AG09319 (cell line): ENCODE measurements around the gene RTKN2.

Source experiments
- DNase-seq: peaks from one replicate; pipeline ENCODE4 v3.0.0-alpha.2; 2010; ENCODE audit warnings: low read depth; ENCODE audit errors: extremely low read depth
- CTCF ChIP-seq: IDR thresholded peaks from 2 replicates; pipeline ENCODE4 v1.5.1; 2011; ENCODE audit warnings: low read depth, mild to moderate bottlenecking, inconsistent platforms, low read length, moderate library complexity

Gene RTKN2

GRCh38 chr10:62185919-62186692 is 82.5 kb downstream of the RTKN2 start:
- no peak for TF ChIP-seq CTCF
- DNase-seq, result no peak

GRCh38 chr10:62183857-62184795 is 84.5 kb downstream of the RTKN2 start:
- no peak for TF ChIP-seq CTCF
- DNase-seq, result no peak

- no peak for DNase-seq
- no peak for TF ChIP-seq CTCF
Observed at GRCh38 chr10:62183442-62183841, 85.2 kb downstream of the RTKN2 start.

- TF ChIP-seq CTCF, result no peak
- DNase-seq, result no peak
Observed at GRCh38 chr10:62182595-62182994, 86.0 kb downstream of the RTKN2 start.

- TF ChIP-seq CTCF, result no peak
- no peak for DNase-seq
Observed at GRCh38 chr10:62182171-62182570, 86.5 kb downstream of the RTKN2 start.

- DNase-seq, result no peak
- TF ChIP-seq CTCF, result no peak
Observed at GRCh38 chr10:62180677-62181076, 88.0 kb downstream of the RTKN2 start.

GRCh38 chr10:62178568-62178967 is 90.1 kb downstream of the RTKN2 start:
- no peak for TF ChIP-seq CTCF
- DNase-seq, result no peak
